DOHH2 (cell line): ENCODE measurements around the gene POLR3K.

Source experiments
- CTCF ChIP-seq: fragments of 200-600 bp; sonication (generic); IDR thresholded peaks from one replicate; pipeline ENCODE4 v1.5.1; 2014; ENCODE audit warnings: antibody characterized with exemption, mild to moderate bottlenecking, low read depth, low read length; ENCODE audit not compliant: poor library complexity, severe bottlenecking
- EZH2phosphoT487 ChIP-seq: fragments of 200-600 bp; sonication (generic); IDR thresholded peaks from 2 replicates; pipeline ENCODE4 v1.6.1; 2017; ENCODE audit warnings: borderline replicate concordance, mild to moderate bottlenecking, antibody characterized with exemption, low read length, moderate library complexity, mixed read lengths

- TF ChIP-seq CTCF (no peak), EZH2phosphoT487 (no peak)
Measured at GRCh38 chr16:62283-62967, 9.0 kb upstream of the POLR3K start.
